GM19372 (cell line): ENCODE data around the gene ELMO1.
"Not testable (repeated sequence)": the region's sequence is repeated elsewhere in the genome, so short reads cannot be mapped to it uniquely, and the experiment has no call there.

Experiments used
- ATAC-seq: cut with Tn5 transposase; IDR thresholded peaks from one replicate; pipeline ENCODE4 v1.9.1; 2021; ENCODE audit warnings: mild to moderate bottlenecking, low read depth, moderate library complexity; ENCODE audit not compliant: unreplicated experiment

The ELMO1 gene

DNA sequence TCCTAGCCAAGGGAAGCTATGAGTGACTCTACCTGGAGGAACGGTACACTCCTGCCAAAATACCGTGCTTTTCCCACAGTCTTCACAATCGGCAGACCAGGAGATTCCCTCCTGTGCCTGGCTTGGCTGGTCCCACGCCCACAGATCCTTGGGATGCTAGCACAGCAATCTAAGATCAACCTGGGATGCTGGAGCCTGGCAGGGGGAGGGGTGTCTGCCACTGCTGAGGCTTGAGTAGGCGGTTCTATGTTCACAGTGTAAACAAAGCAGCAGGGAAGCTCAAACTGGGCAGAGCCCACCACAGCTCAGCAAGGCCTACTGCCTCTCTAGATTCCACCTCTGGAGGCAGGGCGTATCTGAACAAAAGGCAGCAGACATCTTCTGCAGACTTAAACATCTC, 295.3 kb downstream of the ELMO1 start:
- no peak for ATAC-seq

- no peak for ATAC-seq
These were observed 296.8 kb downstream of the ELMO1 start for GRCh38 chr7:37151741-37152413.

DNA sequence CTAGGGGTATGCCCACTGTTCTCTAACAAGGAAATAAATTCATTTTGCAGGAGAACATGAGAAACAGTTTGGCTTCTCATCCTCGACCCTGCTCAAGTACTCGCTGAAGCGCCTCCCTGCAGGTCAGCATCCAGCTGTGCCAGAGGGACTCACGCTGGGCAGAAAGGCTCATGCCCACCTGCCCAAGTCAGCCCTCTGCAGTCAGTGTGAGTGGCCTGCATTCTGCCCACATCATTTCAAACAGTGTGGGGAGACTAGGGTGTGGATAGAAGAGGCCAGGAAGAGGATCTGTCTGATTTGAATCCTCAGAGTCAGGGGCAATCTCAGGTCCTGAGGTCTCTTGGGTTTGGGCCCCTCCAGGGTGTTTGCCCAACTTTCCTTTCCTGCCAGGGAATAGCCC, 297.8 kb downstream of the ELMO1 start:
- no peak for ATAC-seq

DNA sequence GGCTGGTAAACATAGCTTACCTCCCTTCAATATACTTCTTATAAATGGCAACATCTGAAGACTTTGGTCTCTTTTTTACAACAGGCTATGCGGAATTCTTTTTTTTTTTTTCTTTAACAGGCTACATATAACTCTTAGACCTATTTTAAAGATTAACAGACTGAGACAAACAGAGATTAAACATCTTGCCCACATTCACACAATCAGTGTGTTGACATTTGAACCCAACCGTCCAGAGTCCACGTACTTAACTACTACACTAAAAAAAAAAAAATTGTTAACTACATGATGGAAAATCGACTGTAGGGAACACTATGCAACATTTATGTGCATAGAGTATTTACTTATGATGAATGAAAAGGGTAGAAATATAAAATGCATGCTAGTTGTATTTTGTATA, 298.5 kb downstream of the ELMO1 start:
- no peak for ATAC-seq

DNA sequence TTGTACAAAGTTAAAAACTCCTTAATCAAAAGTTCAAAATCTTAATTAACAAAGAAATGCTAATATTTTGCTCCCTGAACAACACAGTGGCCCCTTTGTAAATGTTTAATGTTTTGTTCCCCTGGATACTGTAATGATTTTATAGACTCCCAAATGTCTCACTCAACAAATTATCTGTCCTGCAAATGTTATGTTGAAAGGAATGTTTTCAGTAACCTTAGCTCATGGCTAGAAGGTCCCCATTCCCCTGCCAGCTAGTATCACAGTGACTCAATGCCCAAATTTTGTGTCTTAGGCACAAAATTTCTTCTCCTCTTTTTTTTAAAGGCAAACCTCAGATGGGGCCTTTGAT, 298.9 kb downstream of the ELMO1 start:
- no peak for ATAC-seq

DNA sequence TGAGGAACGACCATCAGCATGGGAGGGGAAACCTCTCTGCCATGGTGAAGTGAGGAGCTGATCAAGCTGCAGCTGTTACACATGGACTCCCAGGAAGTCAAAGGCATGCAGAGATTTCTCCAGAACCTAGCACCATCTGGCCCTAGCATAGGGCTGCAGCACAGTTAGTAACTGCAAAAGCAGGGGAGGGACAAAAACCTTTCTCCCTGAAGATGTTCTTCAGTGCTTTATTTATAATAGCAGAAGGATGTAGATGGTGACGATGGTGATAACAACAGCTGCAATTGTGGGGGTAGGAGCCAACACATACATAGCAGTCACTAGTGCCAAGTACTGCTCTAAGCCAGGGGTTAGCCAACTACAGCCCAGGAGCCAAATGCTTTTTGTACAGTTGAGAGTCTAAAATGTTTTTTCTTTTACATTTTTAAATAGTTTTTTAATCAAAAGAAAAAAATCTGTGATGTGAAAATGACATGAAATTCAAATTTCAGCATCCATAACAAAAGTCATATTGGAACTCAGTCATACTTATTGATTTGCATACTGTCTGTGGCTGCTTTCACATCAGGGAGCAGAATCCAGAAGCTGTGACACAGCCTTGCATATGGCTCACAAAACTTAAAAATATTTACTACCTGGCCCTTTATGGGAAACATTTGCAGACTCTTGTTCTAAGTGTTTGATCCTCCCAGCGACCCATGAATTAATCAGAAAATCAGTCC, 299.5 kb downstream of the ELMO1 start:
- no peak for ATAC-seq

GRCh38 chr7:37145682-37146081, 303.0 kb downstream of the ELMO1 start:
- no peak for ATAC-seq

GRCh38 chr7:37144423-37144822, 304.2 kb downstream of the ELMO1 start:
- ATAC-seq = no peak

DNA sequence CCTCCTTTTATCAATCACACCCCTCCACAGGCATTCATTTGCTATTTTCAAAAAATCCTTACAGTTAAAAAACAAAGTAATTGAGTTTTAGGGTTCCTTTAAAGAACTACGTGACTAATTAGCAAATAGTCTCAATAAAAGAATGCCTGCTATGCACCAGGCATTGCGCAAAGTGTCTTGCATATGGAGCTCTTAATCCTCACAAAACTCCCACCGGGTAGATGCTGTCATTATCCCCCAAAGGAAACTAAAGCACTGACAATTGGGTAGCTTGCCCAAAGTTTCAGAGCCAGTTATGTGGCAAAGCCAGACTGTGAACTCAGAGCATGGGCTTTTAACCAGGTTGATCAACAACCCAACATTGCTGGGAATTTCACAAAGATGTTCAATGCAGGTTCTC, 305.7 kb downstream of the ELMO1 start:
- ATAC-seq = no peak

DNA sequence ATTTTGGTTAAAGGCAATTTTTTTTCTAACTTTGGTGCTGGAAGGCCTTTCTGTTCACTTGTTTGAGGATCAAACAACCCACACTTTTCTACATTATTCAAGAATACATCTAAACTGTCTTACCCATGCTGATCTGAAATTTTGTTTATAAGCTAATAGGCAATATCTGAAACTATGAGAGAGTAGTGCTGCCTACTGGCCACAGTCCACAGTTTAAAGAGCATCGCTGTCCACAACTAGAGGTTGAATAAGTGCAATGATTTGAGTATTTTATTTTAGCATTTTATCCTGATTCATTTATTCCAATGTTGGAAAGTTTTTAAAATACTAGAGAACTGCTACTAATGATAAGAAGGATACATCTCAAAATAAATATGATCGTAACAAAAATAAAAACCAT, 306.9 kb downstream of the ELMO1 start:
- ATAC-seq = no peak

- ATAC-seq = not testable (repeated sequence)
These were observed 314.8 kb downstream of the ELMO1 start for GRCh38 chr7:37133902-37134301.

- no peak for ATAC-seq
These were observed 316.8 kb downstream of the ELMO1 start for GRCh38 chr7:37131855-37132254.

DNA sequence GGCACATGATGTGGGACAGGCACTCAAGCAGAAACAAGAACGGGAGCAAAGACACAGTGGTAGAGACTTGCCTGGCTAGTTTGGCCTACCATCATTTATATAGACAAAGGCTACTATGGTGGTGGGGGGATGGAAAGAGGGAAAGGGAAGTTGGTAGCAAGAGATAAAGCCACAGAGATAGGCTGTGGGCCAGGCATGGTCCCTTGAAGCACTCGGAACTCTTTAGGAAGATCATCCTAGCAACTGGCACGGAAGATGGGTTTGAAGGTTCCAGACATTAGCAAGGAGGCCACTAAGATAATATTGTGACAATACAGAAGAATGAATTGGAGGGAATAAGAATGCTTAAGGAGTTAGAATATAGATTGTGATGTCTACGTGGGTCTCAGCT, 319.6 kb downstream of the ELMO1 start:
- no peak for ATAC-seq

DNA sequence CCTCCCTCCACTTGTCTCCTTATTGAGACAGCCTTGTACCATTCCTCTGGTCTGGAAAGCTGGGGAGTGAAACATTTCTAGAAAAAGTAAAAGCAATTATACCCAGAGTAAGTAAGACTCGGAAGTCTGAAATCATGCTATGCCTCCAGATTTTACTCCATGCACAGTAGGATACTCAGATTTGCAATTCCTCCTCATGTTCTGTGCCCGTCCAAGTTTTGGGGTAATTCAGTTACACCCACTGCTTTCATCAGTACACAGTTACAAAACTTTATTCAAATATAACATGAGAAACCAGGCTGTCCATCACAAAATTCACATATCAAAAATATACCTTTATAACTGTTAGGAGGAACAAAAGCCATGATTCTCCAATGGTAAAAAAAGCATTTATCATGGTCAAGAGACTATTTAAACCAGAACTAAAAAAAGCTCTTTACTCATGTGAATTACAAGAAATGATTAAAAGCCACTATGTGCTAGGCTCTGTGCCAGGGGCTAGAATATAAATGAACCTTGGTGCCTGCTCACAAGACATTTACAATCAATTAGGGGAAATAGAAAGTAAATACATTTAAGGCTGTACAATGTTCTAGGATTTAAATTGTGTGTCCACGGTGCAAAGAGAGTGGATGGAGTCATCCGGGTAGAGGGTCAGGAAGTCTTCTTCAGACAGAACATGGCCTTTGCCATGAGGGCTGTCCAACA, 320.2 kb downstream of the ELMO1 start:
- ATAC-seq = no peak

DNA sequence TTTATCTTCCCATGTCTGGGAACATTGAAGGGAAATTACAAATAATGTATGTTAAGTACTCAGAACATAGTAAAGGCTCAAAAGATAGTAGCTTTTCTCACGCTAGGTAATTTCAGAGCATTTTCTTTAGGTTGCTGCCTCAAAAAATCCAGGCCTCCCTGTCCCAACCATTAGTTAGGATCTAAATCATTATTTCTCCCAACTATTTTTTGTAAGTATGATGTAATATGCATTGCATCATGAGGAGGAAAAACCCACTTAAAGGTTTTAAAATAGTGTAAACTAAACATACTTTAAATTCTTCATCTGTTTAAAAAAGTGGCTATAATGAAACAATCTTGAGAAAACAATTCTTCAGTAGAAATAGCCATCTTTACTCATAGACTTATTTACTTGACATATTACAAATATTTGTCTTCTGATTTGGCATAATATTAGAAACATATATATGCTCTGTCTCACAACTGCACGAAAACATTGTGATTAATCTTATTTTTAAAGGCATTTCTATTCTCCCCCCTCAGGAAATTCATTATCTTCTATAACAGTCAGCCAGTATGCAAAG, 329.3 kb downstream of the ELMO1 start:
- no peak for ATAC-seq

- no peak for ATAC-seq
These were observed 330.7 kb downstream of the ELMO1 start for GRCh38 chr7:37118004-37118403.

GRCh38 chr7:37117292-37117691, 331.4 kb downstream of the ELMO1 start:
- no peak for ATAC-seq

DNA sequence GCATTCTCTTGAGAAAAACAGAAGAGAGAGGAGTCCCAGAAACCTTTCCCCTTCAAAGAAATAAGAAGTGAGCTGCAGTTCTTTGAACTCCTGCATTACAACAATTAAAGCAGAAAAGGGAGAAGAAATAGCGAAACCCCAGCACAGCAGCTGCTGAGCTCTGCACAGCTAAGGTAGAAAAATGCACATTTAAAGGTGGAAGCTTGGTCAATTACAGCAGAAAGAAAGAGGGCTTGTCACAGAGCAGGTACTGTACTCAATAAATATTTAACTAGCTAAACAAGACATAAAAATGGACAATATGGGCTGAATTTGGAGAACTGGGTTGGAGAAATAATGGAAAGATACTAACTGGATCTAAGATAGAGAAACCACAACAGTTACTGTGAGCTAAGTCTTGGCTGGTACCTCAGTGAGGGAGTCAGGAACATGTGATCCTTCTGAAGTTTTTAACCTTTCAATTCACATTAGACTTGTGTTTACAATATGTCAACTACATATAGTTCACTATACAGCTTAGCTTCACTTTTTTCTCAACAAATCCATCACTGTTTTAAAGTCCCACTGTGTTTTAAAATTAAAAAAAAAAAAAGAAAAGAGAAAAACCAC, 332.5 kb downstream of the ELMO1 start:
- ATAC-seq = no peak

DNA sequence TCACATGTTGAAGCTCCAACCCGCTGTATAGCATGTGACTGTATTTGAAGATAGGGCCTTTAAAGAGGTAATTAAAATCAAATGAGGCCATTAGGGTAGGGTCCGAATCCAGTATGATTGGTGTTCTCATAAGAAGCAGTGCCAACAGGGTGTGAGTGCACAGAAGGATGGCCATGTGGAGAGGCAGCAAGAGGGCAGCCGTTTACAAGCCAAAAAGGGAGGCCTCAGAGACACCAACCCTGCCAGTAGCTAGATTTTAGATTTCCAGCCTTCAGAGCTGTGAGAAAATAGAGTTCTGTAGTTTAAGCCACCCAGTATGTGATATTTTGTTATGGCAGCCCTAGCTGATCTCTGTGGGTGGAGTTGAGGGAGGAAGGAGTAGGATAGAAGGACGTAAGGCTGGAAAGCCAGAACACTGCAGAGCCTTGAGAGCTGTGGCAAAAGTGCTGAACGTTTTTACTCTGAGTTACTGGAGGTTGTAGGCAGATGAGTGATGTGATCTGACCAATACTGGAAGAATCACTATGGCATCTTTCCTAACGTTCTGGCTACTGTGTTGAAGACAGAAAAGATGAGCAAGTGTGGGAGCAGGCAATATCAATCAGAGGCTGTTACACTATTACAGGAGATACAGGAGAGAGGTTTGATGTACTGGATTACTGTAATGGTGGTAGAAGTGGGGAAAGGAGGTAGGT, 334.9 kb downstream of the ELMO1 start:
- ATAC-seq = no peak

DNA sequence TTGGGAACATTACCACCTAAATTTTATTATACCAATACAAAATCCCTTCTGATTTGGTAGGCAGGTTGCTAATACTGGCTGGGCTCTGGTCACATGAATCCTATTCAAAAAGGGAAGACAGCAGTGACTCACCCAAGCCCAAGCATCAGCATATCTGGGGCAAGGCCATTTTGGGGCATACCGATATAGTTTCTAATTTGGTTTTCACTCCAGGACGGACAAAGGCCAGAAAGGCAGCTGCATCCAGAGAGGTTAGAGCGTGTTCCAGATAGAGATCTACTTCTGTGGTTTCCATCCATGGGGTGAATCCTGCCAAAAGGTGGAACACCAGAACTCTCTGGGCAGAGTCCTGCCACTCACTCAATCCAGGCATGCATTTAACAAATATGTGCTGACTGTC, 335.8 kb downstream of the ELMO1 start:
- no peak for ATAC-seq

DNA sequence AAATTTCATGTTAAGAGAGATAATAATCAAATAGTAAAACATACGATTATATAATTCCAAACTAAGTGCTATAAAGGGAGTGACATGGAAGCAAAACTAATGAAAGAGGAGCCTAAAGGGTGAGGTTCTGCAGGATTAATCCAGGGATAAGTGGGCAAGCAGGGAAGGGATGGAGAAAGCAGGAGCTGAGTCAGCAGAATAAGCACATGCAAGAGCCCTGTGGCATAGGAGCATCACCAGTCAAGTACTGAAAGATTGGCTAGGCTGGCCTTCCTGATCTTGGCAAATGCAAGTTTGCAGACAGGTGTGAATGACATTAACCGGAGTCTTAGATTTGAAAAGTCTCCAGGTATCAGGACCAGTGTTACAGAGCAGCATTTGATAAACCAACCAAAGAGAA, 336.4 kb downstream of the ELMO1 start:
- no peak for ATAC-seq
